ENCODE measurements around the gene PCDH15. TPM values are rescaled to one million over a fixed set of nuclear protein-coding genes. Genes with fewer than 3 reads are reported as not detected.
A peak's percentile ranks its signal among the peaks of the same experiment; 100 is the strongest.

PCDH15 gene
- total and polyA plus RNA-seq, 9 donors, result 0.10 to 1.2 (median 0.49) TPM

- Histone ChIP-seq H3K4me3 (ENCODE audit: low read length) (no peak overlapping the region), H3K27ac (ENCODE audit: low read length) (no peak overlapping the region), H3K36me3 (ENCODE audit: control insufficient read depth, insufficient read depth, low read length) (no peaks in the 10 kb centered on the region), H3K4me1 (ENCODE audit: control insufficient read depth, insufficient read depth, low read length) (no peaks in the 10 kb centered on the region), H3K27me3 (ENCODE audit: control insufficient read depth, insufficient read depth, low read length) (no peaks in the 10 kb centered on the region), H3K9me3 (replicated peaks; ENCODE audit: control insufficient read depth, low read depth, low read length) (no peaks in the 10 kb centered on the region)
- DNase-seq, result no peak
Observed at GRCh38 chr10:54660397-54660796, 140.6 kb downstream of the PCDH15 start.

GRCh38 chr10:54656643-54657042, 144.4 kb downstream of the PCDH15 start:
- Histone ChIP-seq H3K36me3 (ENCODE audit: control insufficient read depth, insufficient read depth, low read length) (no peaks in the 10 kb centered on the region), H3K4me3 (ENCODE audit: low read length) (no peak overlapping the region), H3K9me3 (replicated peaks; ENCODE audit: control insufficient read depth, low read depth, low read length) (no peaks in the 10 kb centered on the region), H3K4me1 (ENCODE audit: control insufficient read depth, insufficient read depth, low read length) (no peaks in the 10 kb centered on the region), H3K27ac (ENCODE audit: low read length) (no peak overlapping the region), H3K27me3 (ENCODE audit: control insufficient read depth, insufficient read depth, low read length) (no peaks in the 10 kb centered on the region)
- no peak for DNase-seq
- no CpG with 5 or more reads among the region's 2 CpGs for WGBS (ENCODE audit: insufficient coverage)

- DNase-seq, result no peak
- no peak overlapping the region for H3K27ac ChIP-seq (ENCODE audit: low read length)
- H3K9me3 ChIP-seq (replicated peaks; ENCODE audit: control insufficient read depth, low read depth, low read length), result no peaks in the 10 kb centered on the region
- no peaks in the 10 kb centered on the region for H3K36me3 ChIP-seq (ENCODE audit: control insufficient read depth, insufficient read depth, low read length)
- no peaks in the 10 kb centered on the region for H3K4me1 ChIP-seq (ENCODE audit: control insufficient read depth, insufficient read depth, low read length)
- H3K4me3 ChIP-seq (ENCODE audit: low read length), result no peak overlapping the region
- 58% methylated on average over 2 of the region's 2 CpGs for WGBS (ENCODE audit: insufficient coverage)
- H3K27me3 ChIP-seq (ENCODE audit: control insufficient read depth, insufficient read depth, low read length), result no peaks in the 10 kb centered on the region
Observed at GRCh38 chr10:54653518-54653917, 147.5 kb downstream of the PCDH15 start.

- DNase-seq, result no peak
- Histone ChIP-seq H3K4me3 (ENCODE audit: low read length) (no peak overlapping the region), H3K27ac (ENCODE audit: low read length) (no peak overlapping the region), H3K9me3 (replicated peaks; ENCODE audit: control insufficient read depth, low read depth, low read length) (no peaks in the 10 kb centered on the region), H3K4me1 (ENCODE audit: control insufficient read depth, insufficient read depth, low read length) (no peaks in the 10 kb centered on the region), H3K27me3 (ENCODE audit: control insufficient read depth, insufficient read depth, low read length) (no peaks in the 10 kb centered on the region), H3K36me3 (ENCODE audit: control insufficient read depth, insufficient read depth, low read length) (no peaks in the 10 kb centered on the region)
- no CpG with 5 or more reads among the region's 2 CpGs for WGBS (ENCODE audit: insufficient coverage)
Observed at GRCh38 chr10:54650547-54650946, 150.5 kb downstream of the PCDH15 start.

GRCh38 chr10:54622017-54622416, 179.0 kb downstream of the PCDH15 start:
- WGBS (ENCODE audit: insufficient coverage), result no CpG with 5 or more reads among the region's 3 CpGs
- H3K36me3 ChIP-seq (ENCODE audit: control insufficient read depth, insufficient read depth, low read length), result no peaks in the 10 kb centered on the region
- H3K4me1 ChIP-seq (ENCODE audit: control insufficient read depth, insufficient read depth, low read length), result no peaks in the 10 kb centered on the region
- H3K9me3 ChIP-seq (replicated peaks; ENCODE audit: control insufficient read depth, low read depth, low read length), result no peaks in the 10 kb centered on the region
- DNase-seq, result no peak
- no peak overlapping the region for H3K27ac ChIP-seq (ENCODE audit: low read length)
- H3K4me3 ChIP-seq (ENCODE audit: low read length), result no peak overlapping the region
- H3K27me3 ChIP-seq (ENCODE audit: control insufficient read depth, insufficient read depth, low read length), result no peaks in the 10 kb centered on the region

GRCh38 chr10:54620352-54620751, 180.7 kb downstream of the PCDH15 start:
- H3K4me3 ChIP-seq (ENCODE audit: low read length), result no peak overlapping the region
- whole genome bisulfite sequencing (ENCODE audit: insufficient coverage), result no CpG with 5 or more reads among the region's 2 CpGs
- H3K27me3 ChIP-seq (ENCODE audit: control insufficient read depth, insufficient read depth, low read length), result no peaks in the 10 kb centered on the region
- H3K9me3 ChIP-seq (replicated peaks; ENCODE audit: control insufficient read depth, low read depth, low read length), result no peaks in the 10 kb centered on the region
- DNase-seq, result no peak
- H3K4me1 ChIP-seq (ENCODE audit: control insufficient read depth, insufficient read depth, low read length), result no peaks in the 10 kb centered on the region
- no peak overlapping the region for H3K27ac ChIP-seq (ENCODE audit: low read length)
- no peaks in the 10 kb centered on the region for H3K36me3 ChIP-seq (ENCODE audit: control insufficient read depth, insufficient read depth, low read length)

- DNase-seq, result peak; percentile 53
- Histone ChIP-seq H3K27me3 (ENCODE audit: control insufficient read depth, insufficient read depth, low read length) (no peaks in the 10 kb centered on the region), H3K9me3 (replicated peaks; ENCODE audit: control insufficient read depth, low read depth, low read length) (no peaks in the 10 kb centered on the region), H3K27ac (ENCODE audit: low read length) (no peak overlapping the region), H3K36me3 (ENCODE audit: control insufficient read depth, insufficient read depth, low read length) (no peaks in the 10 kb centered on the region), H3K4me3 (ENCODE audit: low read length) (no peak overlapping the region), H3K4me1 (ENCODE audit: control insufficient read depth, insufficient read depth, low read length) (no peaks in the 10 kb centered on the region)
- no CpG with 5 or more reads among the region's 1 CpG for whole genome bisulfite sequencing (ENCODE audit: insufficient coverage)
Observed at GRCh38 chr10:54614072-54614471, 187.0 kb downstream of the PCDH15 start.

- Histone ChIP-seq H3K27me3 (ENCODE audit: control insufficient read depth, insufficient read depth, low read length) (no peaks in the 10 kb centered on the region), H3K4me1 (ENCODE audit: control insufficient read depth, insufficient read depth, low read length) (no peaks in the 10 kb centered on the region), H3K36me3 (ENCODE audit: control insufficient read depth, insufficient read depth, low read length) (no peaks in the 10 kb centered on the region), H3K9me3 (replicated peaks; ENCODE audit: control insufficient read depth, low read depth, low read length) (no peaks in the 10 kb centered on the region), H3K4me3 (ENCODE audit: low read length) (no peak overlapping the region), H3K27ac (ENCODE audit: low read length) (no peak overlapping the region)
- no peak for DNase-seq
Observed at GRCh38 chr10:54613162-54613561, 187.9 kb downstream of the PCDH15 start.

GRCh38 chr10:54609423-54609822, 191.6 kb downstream of the PCDH15 start:
- no peak for DNase-seq
- Histone ChIP-seq H3K36me3 (ENCODE audit: control insufficient read depth, insufficient read depth, low read length) (no peaks in the 10 kb centered on the region), H3K9me3 (replicated peaks; ENCODE audit: control insufficient read depth, low read depth, low read length) (no peaks in the 10 kb centered on the region), H3K27me3 (ENCODE audit: control insufficient read depth, insufficient read depth, low read length) (no peaks in the 10 kb centered on the region), H3K27ac (ENCODE audit: low read length) (no peak overlapping the region), H3K4me1 (ENCODE audit: control insufficient read depth, insufficient read depth, low read length) (no peaks in the 10 kb centered on the region), H3K4me3 (ENCODE audit: low read length) (no peak overlapping the region)

GRCh38 chr10:54607983-54608382, 193.0 kb downstream of the PCDH15 start:
- no peak overlapping the region for H3K27ac ChIP-seq (ENCODE audit: low read length)
- H3K4me1 ChIP-seq (ENCODE audit: control insufficient read depth, insufficient read depth, low read length), result no peaks in the 10 kb centered on the region
- no peak for DNase-seq
- H3K27me3 ChIP-seq (ENCODE audit: control insufficient read depth, insufficient read depth, low read length), result no peaks in the 10 kb centered on the region
- no peak overlapping the region for H3K4me3 ChIP-seq (ENCODE audit: low read length)
- WGBS (ENCODE audit: insufficient coverage), result 80% methylated on average over 2 of the region's 5 CpGs
- H3K36me3 ChIP-seq (ENCODE audit: control insufficient read depth, insufficient read depth, low read length), result no peaks in the 10 kb centered on the region
- H3K9me3 ChIP-seq (replicated peaks; ENCODE audit: control insufficient read depth, low read depth, low read length), result no peaks in the 10 kb centered on the region

- H3K36me3 ChIP-seq (ENCODE audit: control insufficient read depth, insufficient read depth, low read length), result no peaks in the 10 kb centered on the region
- H3K4me1 ChIP-seq (ENCODE audit: control insufficient read depth, insufficient read depth, low read length), result no peaks in the 10 kb centered on the region
- 93% methylated on average over 2 of the region's 3 CpGs for WGBS (ENCODE audit: insufficient coverage)
- no peak overlapping the region for H3K27ac ChIP-seq (ENCODE audit: low read length)
- H3K27me3 ChIP-seq (ENCODE audit: control insufficient read depth, insufficient read depth, low read length), result no peaks in the 10 kb centered on the region
- H3K4me3 ChIP-seq (ENCODE audit: low read length), result no peak overlapping the region
- no peak for DNase-seq
- peaks cover 2% of the 10 kb centered on the region for H3K9me3 ChIP-seq (replicated peaks; ENCODE audit: control insufficient read depth, low read depth, low read length)
Observed at GRCh38 chr10:54594289-54594688, 206.7 kb downstream of the PCDH15 start.
